Endothelial cell (in vitro differentiated cells): Measurements from ENCODE around the gene C6orf47. TPM values are rescaled to one million over a fixed set of nuclear protein-coding genes. Genes with fewer than 3 reads are reported as not detected.
A peak's percentile ranks its signal among the peaks of the same experiment; 100 is the strongest.

Experiments
- DNase-seq: peaks from one replicate; pipeline ENCODE4 v3.0.0; 2021; ENCODE audit warnings: low spot score
- H3K27ac Mint-ChIP-seq: one replicate; pipeline ENCODE4 v1.8.0; 2021; ENCODE audit warnings: mixed read lengths, inconsistent platforms; ENCODE audit not compliant: unreplicated experiment
- H3K27me3 Mint-ChIP-seq: one replicate; pipeline ENCODE4 v1.8.0; 2021; ENCODE audit warnings: mild to moderate bottlenecking, moderate library complexity, mixed read lengths, inconsistent platforms; ENCODE audit not compliant: unreplicated experiment
- H3K36me3 Mint-ChIP-seq: one replicate; pipeline ENCODE4 v1.8.0; 2021; ENCODE audit warnings: mild to moderate bottlenecking, low read depth, mixed read lengths, inconsistent platforms; ENCODE audit not compliant: unreplicated experiment
- H3K4me1 Mint-ChIP-seq: one replicate; pipeline ENCODE4 v1.8.0; 2021; ENCODE audit warnings: mild to moderate bottlenecking, mixed read lengths, inconsistent platforms; ENCODE audit not compliant: unreplicated experiment
- H3K4me3 Mint-ChIP-seq: one replicate; pipeline ENCODE4 v1.8.0; 2021; ENCODE audit warnings: mild to moderate bottlenecking, mixed read lengths, inconsistent platforms; ENCODE audit not compliant: unreplicated experiment
- H3K9me3 Mint-ChIP-seq: one replicate; pipeline ENCODE4 v1.8.0; 2021; ENCODE audit warnings: mixed read lengths, inconsistent platforms; ENCODE audit not compliant: unreplicated experiment
- CTCF ChIP-seq: fragments of 200-600 bp; sonication (generic); IDR thresholded peaks from one replicate; pipeline ENCODE4 v1.5.0; 2021; ENCODE audit warnings: antibody characterized with exemption; ENCODE audit not compliant: unreplicated experiment
- total RNA-seq: library from RNA; stranded (reverse); fragmentation: NEBNext Ultra II Directional; extraction: Animal tissue kit (Norgen Biotek cat#: 25700); gene quantifications from one replicate; pipeline ENCODE4 v1.2.1, GENCODE V29; 2021; ENCODE audit not compliant: unreplicated experiment

Gene C6orf47
- total RNA-seq, 1 donor from 2014 or later: 13.1 TPM

- DNase-seq: no peak
- TF ChIP-seq CTCF: no peak
- Mint-ChIP-seq H3K4me3 (peak overlapping the region; percentile 79), H3K27ac (peak overlapping the region; percentile 42), H3K27me3 (peaks cover 2% of the 10 kb centered on the region), H3K9me3 (no peaks in the 10 kb centered on the region), H3K36me3 (peaks cover 40% of the 10 kb centered on the region), H3K4me1 (peaks cover 4% of the 10 kb centered on the region)
Observed at GRCh38 chr6:31645325-31645724, 15.3 kb downstream of the C6orf47 start.

GRCh38 chr6:31643818-31644454, 16.6 kb downstream of the C6orf47 start:
- Mint-ChIP-seq H3K27me3 (no peaks in the 10 kb centered on the region), H3K36me3 (peaks cover 37% of the 10 kb centered on the region)

GRCh38 chr6:31642798-31643570, 17.6 kb downstream of the C6orf47 start:
- no peak overlapping the region for H3K4me3 Mint-ChIP-seq
- no peaks in the 10 kb centered on the region for H3K9me3 Mint-ChIP-seq
- peaks cover 3% of the 10 kb centered on the region for H3K27me3 Mint-ChIP-seq
- no peak for TF ChIP-seq CTCF
- H3K4me1 Mint-ChIP-seq: peaks cover 2% of the 10 kb centered on the region
- no peak for DNase-seq
- no peak overlapping the region for H3K27ac Mint-ChIP-seq
- H3K36me3 Mint-ChIP-seq: peaks cover 34% of the 10 kb centered on the region

More at GRCh38 chr6:31643818-31644454, 16.6 kb downstream of the C6orf47 start:
- TF ChIP-seq CTCF: no peak
- Mint-ChIP-seq H3K4me3 (no peak overlapping the region), H3K27ac (no peak overlapping the region), H3K9me3 (no peaks in the 10 kb centered on the region), H3K4me1 (peaks cover 2% of the 10 kb centered on the region)
- no peak for DNase-seq

GRCh38 chr6:31641370-31641769, 19.2 kb downstream of the C6orf47 start:
- H3K4me1 Mint-ChIP-seq: peaks cover 2% of the 10 kb centered on the region
- no peak for TF ChIP-seq CTCF
- no peak overlapping the region for H3K27ac Mint-ChIP-seq
- peaks cover 34% of the 10 kb centered on the region for H3K36me3 Mint-ChIP-seq
- peaks cover 5% of the 10 kb centered on the region for H3K27me3 Mint-ChIP-seq
- H3K9me3 Mint-ChIP-seq: no peaks in the 10 kb centered on the region
- H3K4me3 Mint-ChIP-seq: peak overlapping the region; percentile 25
- DNase-seq: no peak

GRCh38 chr6:31640612-31641011, 20.0 kb downstream of the C6orf47 start:
- H3K36me3 Mint-ChIP-seq: peaks cover 36% of the 10 kb centered on the region
- peak overlapping the region; percentile 25 for H3K4me3 Mint-ChIP-seq

More at GRCh38 chr6:31640612-31641011, 20.0 kb downstream of the C6orf47 start:
- Mint-ChIP-seq H3K27ac (no peak overlapping the region), H3K9me3 (no peaks in the 10 kb centered on the region), H3K4me1 (peaks cover 2% of the 10 kb centered on the region), H3K27me3 (peaks cover 8% of the 10 kb centered on the region)
- TF ChIP-seq CTCF: no peak
- DNase-seq: no peak
